Activated CD4-positive, alpha-beta T cell treated with anti-CD3 and anti-CD28 coated beads for 36 hours (primary cell): ENCODE results near the gene PHC3. TPM values are rescaled to one million over a fixed set of nuclear protein-coding genes. Genes with fewer than 3 reads are reported as not detected.

ENCODE experiments used
- ATAC-seq: fragments of 200-7000 bp; cut with Tn5 transposase; one replicate; pipeline ENCODE4 v1.10.0; 2021; ENCODE audit warnings: mild to moderate bottlenecking, moderate library complexity
- CTCF ChIA-PET: fragments of 350-600 bp; sonication (Branson Sonifier 250); formaldehyde crosslinking; loops from one replicate; lab custom pipeline; 2021; ENCODE audit warnings: antibody characterized with exemption; lab: Charles Lee
- POLR2A ChIA-PET: fragments of 350-600 bp; sonication (Branson Sonifier 250); formaldehyde crosslinking; loops from one replicate; lab custom pipeline; 2021; ENCODE audit warnings: antibody characterized with exemption, inconsistent platforms; lab: Charles Lee
- DNase-seq: peaks from one replicate; pipeline ENCODE4 v3.0.0-alpha.2; 2020
- H3K27ac Mint-ChIP-seq: one replicate; pipeline ENCODE4 v1.8.0; 2021; ENCODE audit warnings: mixed read lengths
- H3K27me3 Mint-ChIP-seq: one replicate; pipeline ENCODE4 v1.8.0; 2021; ENCODE audit warnings: mixed read lengths
- H3K36me3 Mint-ChIP-seq: one replicate; pipeline ENCODE4 v1.8.0; 2021; ENCODE audit warnings: low read depth, mixed read lengths
- H3K4me1 Mint-ChIP-seq: one replicate; pipeline ENCODE4 v1.8.0; 2021; ENCODE audit warnings: mixed read lengths
- H3K4me3 Mint-ChIP-seq: one replicate; pipeline ENCODE4 v1.8.0; 2021; ENCODE audit warnings: mild to moderate bottlenecking, moderate library complexity, mixed read lengths
- H3K9me3 Mint-ChIP-seq: one replicate; pipeline ENCODE4 v1.8.0; 2021; ENCODE audit warnings: low read depth, mixed read lengths
- intact Hi-C, 2 experiments: fragments of 100-400 bp; cut with DNase I in 1 of 2; cut with micrococcal nuclease in 1 of 2; formaldehyde crosslinking; loops; one replicate each; pipeline versions ENCODE4 v1.14.2 to v1.15.1; 2022 to 2024; cut with DNase I, micrococcal nuclease
- total RNA-seq, 2 experiments: library from RNA; stranded (reverse); gene quantifications; one replicate each; pipeline ENCODE4 v1.2.3, GENCODE V29; 2021

The PHC3 gene
- total RNA-seq, 2 experiments from 2014 or later = 47.6 to 83.9 TPM

GRCh38 chr3:170159933-170160332 is 21.6 kb downstream of the PHC3 start:
- H3K36me3 Mint-ChIP-seq = peaks cover 60% of the 10 kb centered on the region
- H3K27me3 Mint-ChIP-seq = no peaks in the 10 kb centered on the region
- CTCF ChIA-PET = no interaction called here
- peaks cover 66% of the 10 kb centered on the region for H3K4me1 Mint-ChIP-seq
- ATAC-seq (no peak), DNase-seq (no peak)
- H3K9me3 Mint-ChIP-seq = peaks cover 2% of the 10 kb centered on the region
- intact Hi-C loops = loop anchor here in 1 of 2 experiments (5.0 kb wide), 1 partner anchor 103 kb away; no protein-coding TSS in a partner anchor
- H3K27ac Mint-ChIP-seq = peak overlapping the region; percentile 42
- POLR2A ChIA-PET = no interaction called here
- no peak overlapping the region for H3K4me3 Mint-ChIP-seq

- POLR2A ChIA-PET = interaction anchor here (0.7 kb wide), 1 partner anchor 12 kb away, joined by 3 read pairs; no protein-coding TSS in a partner anchor
- CTCF ChIA-PET = no interaction called here
- peaks cover 66% of the 10 kb centered on the region for H3K4me1 Mint-ChIP-seq
Measured at GRCh38 chr3:170159459-170159858, 22.1 kb downstream of the PHC3 start.

GRCh38 chr3:170155604-170156003 is 25.9 kb downstream of the PHC3 start:
- DNase-seq = no peak
- ATAC-seq = peak; percentile 82
- Mint-ChIP-seq H3K27ac (peak overlapping the region; percentile 37), H3K4me1 (peaks cover 51% of the 10 kb centered on the region), H3K9me3 (no peaks in the 10 kb centered on the region), H3K4me3 (no peak overlapping the region), H3K36me3 (peaks cover 45% of the 10 kb centered on the region), H3K27me3 (no peaks in the 10 kb centered on the region)
- intact Hi-C loops = no loop called here
- POLR2A ChIA-PET = no interaction called here
- CTCF ChIA-PET = interaction anchor here (1.1 to 1.5 kb wide), 2 partner anchors 10 to 18 kb away, joined by 3 to 4 read pairs; no protein-coding TSS in a partner anchor

More at GRCh38 chr3:170159459-170159858, 22.1 kb downstream of the PHC3 start:
- no peaks in the 10 kb centered on the region for H3K27me3 Mint-ChIP-seq
- no peak overlapping the region for H3K4me3 Mint-ChIP-seq
- H3K36me3 Mint-ChIP-seq = peaks cover 60% of the 10 kb centered on the region
- intact Hi-C loops = no loop called here
- DNase-seq = no peak
- H3K27ac Mint-ChIP-seq = no peak overlapping the region
- no peak for ATAC-seq
- peaks cover 2% of the 10 kb centered on the region for H3K9me3 Mint-ChIP-seq

- H3K9me3 Mint-ChIP-seq = no peaks in the 10 kb centered on the region
Measured at GRCh38 chr3:170154569-170155143, 26.9 kb downstream of the PHC3 start.

GRCh38 chr3:170154084-170154483 is 27.4 kb downstream of the PHC3 start:
- CTCF ChIA-PET = no interaction called here
- no peak overlapping the region for H3K27ac Mint-ChIP-seq
- DNase-seq (no peak), ATAC-seq (no peak)
- H3K4me1 Mint-ChIP-seq = peaks cover 42% of the 10 kb centered on the region
- H3K9me3 Mint-ChIP-seq = no peaks in the 10 kb centered on the region
- H3K27me3 Mint-ChIP-seq = no peaks in the 10 kb centered on the region
- H3K4me3 Mint-ChIP-seq = no peak overlapping the region
- peaks cover 39% of the 10 kb centered on the region for H3K36me3 Mint-ChIP-seq
- intact Hi-C loops = no loop called here
- POLR2A ChIA-PET = no interaction called here

More at GRCh38 chr3:170154569-170155143, 26.9 kb downstream of the PHC3 start:
- intact Hi-C loops = no loop called here
- ATAC-seq (no peak), DNase-seq (no peak)
- no peaks in the 10 kb centered on the region for H3K27me3 Mint-ChIP-seq
- ChIA-PET CTCF (interaction anchor here (1.1 to 1.5 kb wide), 2 partner anchors 9 to 19 kb away, joined by 3 to 4 read pairs; no protein-coding TSS in a partner anchor), POLR2A (interaction anchor here (0.7 kb wide), 1 partner anchor 9 kb away, joined by 3 read pairs; no protein-coding TSS in a partner anchor)
- H3K4me3 Mint-ChIP-seq = peak overlapping the region; percentile 1
- peaks cover 45% of the 10 kb centered on the region for H3K4me1 Mint-ChIP-seq
- peak overlapping the region; percentile 82 for H3K27ac Mint-ChIP-seq
- H3K36me3 Mint-ChIP-seq = peaks cover 42% of the 10 kb centered on the region

GRCh38 chr3:170151536-170151935 is 30.0 kb downstream of the PHC3 start:
- ATAC-seq (no peak), DNase-seq (no peak)
- peaks cover 43% of the 10 kb centered on the region for H3K36me3 Mint-ChIP-seq
- no peaks in the 10 kb centered on the region for H3K9me3 Mint-ChIP-seq
- no peak overlapping the region for H3K4me3 Mint-ChIP-seq
- H3K27ac Mint-ChIP-seq = no peak overlapping the region
- intact Hi-C loops = no loop called here
- H3K27me3 Mint-ChIP-seq = no peaks in the 10 kb centered on the region
- H3K4me1 Mint-ChIP-seq = peaks cover 41% of the 10 kb centered on the region
- CTCF ChIA-PET = interaction anchor here (0.9 kb wide), 1 partner anchor 28 kb away, joined by 3 read pairs; no protein-coding TSS in a partner anchor
- POLR2A ChIA-PET = interaction anchor here (0.7 kb wide), 1 partner anchor 20 kb away, joined by 3 read pairs; no protein-coding TSS in a partner anchor

- Mint-ChIP-seq H3K36me3 (peaks cover 42% of the 10 kb centered on the region), H3K27ac (no peak overlapping the region), H3K4me3 (no peak overlapping the region), H3K4me1 (peaks cover 36% of the 10 kb centered on the region), H3K9me3 (no peaks in the 10 kb centered on the region), H3K27me3 (no peaks in the 10 kb centered on the region)
- no peak for ATAC-seq
- ChIA-PET POLR2A (interaction anchor here (0.6 kb wide), 1 partner anchor 208 kb away, joined by 3 read pairs; no protein-coding TSS in a partner anchor), CTCF (interaction anchor here (0.9 to 1.2 kb wide), 2 partner anchors 9 to 20 kb away, joined by 3 read pairs; no protein-coding TSS in a partner anchor)
- DNase-seq = no peak
- intact Hi-C loops = no loop called here
Measured at GRCh38 chr3:170149016-170149415, 32.5 kb downstream of the PHC3 start.

- H3K9me3 Mint-ChIP-seq = no peaks in the 10 kb centered on the region
- ATAC-seq = no peak
- DNase-seq = no peak
- no peak overlapping the region for H3K4me3 Mint-ChIP-seq
- POLR2A ChIA-PET = no interaction called here
- peaks cover 33% of the 10 kb centered on the region for H3K36me3 Mint-ChIP-seq
- CTCF ChIA-PET = interaction anchor here (1.1 to 1.6 kb wide), 2 partner anchors 9 to 10 kb away, joined by 3 read pairs; no protein-coding TSS in a partner anchor
- peaks cover 32% of the 10 kb centered on the region for H3K4me1 Mint-ChIP-seq
- intact Hi-C loops = no loop called here
- no peak overlapping the region for H3K27ac Mint-ChIP-seq
- no peaks in the 10 kb centered on the region for H3K27me3 Mint-ChIP-seq
Measured at GRCh38 chr3:170145278-170145677, 36.3 kb downstream of the PHC3 start.

- intact Hi-C loops = no loop called here
- DNase-seq = no peak
- ATAC-seq = peak; percentile 96
- no peak overlapping the region for H3K4me3 Mint-ChIP-seq
- no peaks in the 10 kb centered on the region for H3K27me3 Mint-ChIP-seq
- no peak overlapping the region for H3K27ac Mint-ChIP-seq
- ChIA-PET CTCF (no interaction called here), POLR2A (no interaction called here)
- H3K4me1 Mint-ChIP-seq = peaks cover 32% of the 10 kb centered on the region
- no peaks in the 10 kb centered on the region for H3K9me3 Mint-ChIP-seq
- peaks cover 28% of the 10 kb centered on the region for H3K36me3 Mint-ChIP-seq
Measured at GRCh38 chr3:170144437-170144843, 37.1 kb downstream of the PHC3 start.

GRCh38 chr3:170142373-170142772 is 39.2 kb downstream of the PHC3 start:
- Mint-ChIP-seq H3K27me3 (no peaks in the 10 kb centered on the region), H3K27ac (no peak overlapping the region), H3K9me3 (no peaks in the 10 kb centered on the region), H3K4me3 (no peak overlapping the region), H3K4me1 (peaks cover 38% of the 10 kb centered on the region), H3K36me3 (peaks cover 20% of the 10 kb centered on the region)
- ChIA-PET CTCF (interaction anchor here (0.8 to 1.2 kb wide), 4 partner anchors 16 to 675 kb away, joined by 3 to 4 read pairs (median 3); no protein-coding TSS in a partner anchor), POLR2A (no interaction called here)
- intact Hi-C loops = no loop called here
- DNase-seq = no peak
- ATAC-seq = no peak

- H3K36me3 Mint-ChIP-seq = peaks cover 40% of the 10 kb centered on the region
- H3K4me1 Mint-ChIP-seq = peaks cover 29% of the 10 kb centered on the region
- ChIA-PET POLR2A (no interaction called here), CTCF (interaction anchor here (1.1 to 2.8 kb wide), 2 partner anchors 12 to 22 kb away, joined by 4 to 9 read pairs; no protein-coding TSS in a partner anchor)
- DNase-seq (no peak), ATAC-seq (no peak)
- no peak overlapping the region for H3K27ac Mint-ChIP-seq
- peaks cover 5% of the 10 kb centered on the region for H3K9me3 Mint-ChIP-seq
- intact Hi-C loops = no loop called here
- no peak overlapping the region for H3K4me3 Mint-ChIP-seq
- no peaks in the 10 kb centered on the region for H3K27me3 Mint-ChIP-seq
Measured at GRCh38 chr3:170137986-170138385, 43.5 kb downstream of the PHC3 start.
